ENCODE measurements around the gene HDAC9. TPM values are rescaled to one million over a fixed set of nuclear protein-coding genes. Genes with fewer than 3 reads are reported as not detected.

HDAC9 gene
- total RNA-seq, 1 experiment from 2014 or later, result 14.7 TPM

DNA sequence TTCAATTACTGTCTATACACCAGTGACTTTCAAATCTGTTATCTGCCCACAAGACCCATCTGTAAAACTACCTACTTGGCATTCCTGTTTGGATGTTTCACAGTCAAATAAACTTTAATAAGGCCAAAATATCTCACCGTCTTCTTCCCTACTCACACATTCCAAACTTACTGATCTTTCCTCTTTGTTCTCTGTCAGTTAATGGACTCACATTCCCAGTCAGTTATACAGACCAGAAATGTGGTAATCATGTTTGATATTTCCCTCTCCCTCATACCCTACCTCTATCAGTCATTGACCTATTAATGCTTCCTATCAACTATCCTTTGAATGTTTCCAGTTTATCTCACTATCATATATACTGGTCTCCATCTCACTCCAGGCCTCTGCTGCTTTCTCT, 28.5 kb upstream of the HDAC9 start:
- H4K20me1 ChIP-seq (ENCODE audit: insufficient read depth), result no peaks in the 10 kb centered on the region
- H3K27me3 ChIP-seq (ENCODE audit: insufficient read depth, low read depth), result no peaks in the 10 kb centered on the region
- H3K4me1 ChIP-seq (replicated peaks; ENCODE audit: insufficient read depth), result no peaks in the 10 kb centered on the region
- ChIA-PET CTCF (no interaction called here), POLR2A (ENCODE audit: unreplicated experiment) (no interaction called here)
- intact Hi-C loops (cut with micrococcal nuclease; ENCODE audit: unreplicated experiment), result no loop called here
- no peaks in the 10 kb centered on the region for H3F3A ChIP-seq (ENCODE audit: insufficient read depth, low read depth)
- DNase-seq, result no peak
- no peak overlapping the region for H3K4me3 ChIP-seq
- TF ChIP-seq EZH2 (IDR thresholded peaks at IDR 0.05; ENCODE audit: low read depth), result no peak
- TF ChIP-seq, protein P1, sequence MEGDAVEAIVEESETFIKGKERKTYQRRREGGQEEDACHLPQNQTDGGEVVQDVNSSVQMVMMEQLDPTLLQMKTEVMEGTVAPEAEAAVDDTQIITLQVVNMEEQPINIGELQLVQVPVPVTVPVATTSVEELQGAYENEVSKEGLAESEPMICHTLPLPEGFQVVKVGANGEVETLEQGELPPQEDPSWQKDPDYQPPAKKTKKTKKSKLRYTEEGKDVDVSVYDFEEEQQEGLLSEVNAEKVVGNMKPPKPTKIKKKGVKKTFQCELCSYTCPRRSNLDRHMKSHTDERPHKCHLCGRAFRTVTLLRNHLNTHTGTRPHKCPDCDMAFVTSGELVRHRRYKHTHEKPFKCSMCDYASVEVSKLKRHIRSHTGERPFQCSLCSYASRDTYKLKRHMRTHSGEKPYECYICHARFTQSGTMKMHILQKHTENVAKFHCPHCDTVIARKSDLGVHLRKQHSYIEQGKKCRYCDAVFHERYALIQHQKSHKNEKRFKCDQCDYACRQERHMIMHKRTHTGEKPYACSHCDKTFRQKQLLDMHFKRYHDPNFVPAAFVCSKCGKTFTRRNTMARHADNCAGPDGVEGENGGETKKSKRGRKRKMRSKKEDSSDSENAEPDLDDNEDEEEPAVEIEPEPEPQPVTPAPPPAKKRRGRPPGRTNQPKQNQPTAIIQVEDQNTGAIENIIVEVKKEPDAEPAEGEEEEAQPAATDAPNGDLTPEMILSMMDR (conservative IDR thresholded peaks at IDR 0.05), result no peak
- H3K79me2 ChIP-seq (ENCODE audit: low read depth), result no peaks in the 10 kb centered on the region
- H3K9me2 ChIP-seq (ENCODE audit: insufficient read depth), result no peaks in the 10 kb centered on the region; the same call in 1 of the 2 replicates
- no peaks in the 10 kb centered on the region for H3K9me3 ChIP-seq (ENCODE audit: insufficient read depth, low read depth)
- H2AFZ ChIP-seq, result no peak overlapping the region
- no peak overlapping the region for H3K4me2 ChIP-seq
- H3K36me3 ChIP-seq (ENCODE audit: low read depth), result no peaks in the 10 kb centered on the region
- H3K27ac ChIP-seq, result no peak overlapping the region
- no TSS peak for BruUV-seq (replicated peaks)

DNA sequence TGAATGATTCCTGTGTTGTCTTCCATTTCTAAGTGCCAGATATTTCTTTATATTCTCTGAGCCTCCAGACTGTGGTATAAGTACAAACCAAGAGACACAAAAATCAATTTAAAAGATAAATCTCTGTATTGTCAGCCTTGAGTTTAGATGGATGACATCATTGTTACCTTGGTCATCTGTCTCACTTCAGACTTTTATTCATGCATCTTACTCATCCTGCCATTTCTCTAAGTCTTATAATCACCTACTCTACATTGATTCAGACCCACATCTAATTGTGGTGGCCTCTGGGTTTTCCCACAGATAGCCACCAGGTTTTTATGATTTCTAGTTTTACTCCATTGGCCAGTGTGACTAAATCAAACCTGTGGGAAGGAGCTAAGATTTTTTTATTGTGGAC, 26.8 kb upstream of the HDAC9 start:
- Histone ChIP-seq H3K4me3 (no peak overlapping the region), H3K27ac (no peak overlapping the region), H3K79me2 (ENCODE audit: low read depth) (no peaks in the 10 kb centered on the region), H3K27me3 (ENCODE audit: insufficient read depth, low read depth) (no peaks in the 10 kb centered on the region), H4K20me1 (ENCODE audit: insufficient read depth) (no peaks in the 10 kb centered on the region), H3K9me3 (ENCODE audit: insufficient read depth, low read depth) (no peaks in the 10 kb centered on the region), H2AFZ (no peak overlapping the region), H3K9me2 (ENCODE audit: insufficient read depth) (peaks cover 5% of the 10 kb centered on the region; the same call in 1 of the 2 replicates), H3F3A (ENCODE audit: insufficient read depth, low read depth) (no peaks in the 10 kb centered on the region), H3K4me2 (no peak overlapping the region), H3K36me3 (ENCODE audit: low read depth) (no peaks in the 10 kb centered on the region), H3K4me1 (replicated peaks; ENCODE audit: insufficient read depth) (no peaks in the 10 kb centered on the region)
- intact Hi-C loops (cut with micrococcal nuclease; ENCODE audit: unreplicated experiment), result no loop called here
- ChIA-PET POLR2A (ENCODE audit: unreplicated experiment) (no interaction called here), CTCF (no interaction called here)
- BruUV-seq (replicated peaks), result no TSS peak
- DNase-seq, result no peak
- no peak for TF ChIP-seq EZH2 (IDR thresholded peaks at IDR 0.05; ENCODE audit: low read depth)
- TF ChIP-seq, protein P1 (conservative IDR thresholded peaks at IDR 0.05), result no peak

DNA sequence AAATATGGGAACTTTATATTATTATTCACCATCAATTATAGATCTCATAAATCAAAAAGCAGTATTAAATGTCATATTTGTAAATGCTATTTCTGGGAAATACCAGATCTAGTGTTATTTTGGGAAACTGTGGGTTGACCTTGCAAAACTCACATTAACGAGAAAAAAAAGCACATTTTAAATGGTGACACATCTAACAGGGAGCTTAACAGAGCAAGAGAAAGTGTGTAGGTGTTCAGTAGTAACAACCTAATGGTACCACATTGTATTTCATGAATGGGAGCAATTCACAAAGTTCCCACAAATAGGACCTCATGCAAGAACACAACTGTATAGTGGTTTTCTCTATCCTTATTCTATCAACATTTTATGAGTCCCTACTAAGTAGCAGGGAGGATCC, 26.2 kb upstream of the HDAC9 start:
- TF ChIP-seq, protein P1 (conservative IDR thresholded peaks at IDR 0.05), result no peak
- no peak for TF ChIP-seq EZH2 (IDR thresholded peaks at IDR 0.05; ENCODE audit: low read depth)
- Histone ChIP-seq H3K27me3 (ENCODE audit: insufficient read depth, low read depth) (no peaks in the 10 kb centered on the region), H3K4me3 (no peak overlapping the region), H3K9me3 (ENCODE audit: insufficient read depth, low read depth) (no peaks in the 10 kb centered on the region), H3K4me1 (replicated peaks; ENCODE audit: insufficient read depth) (no peaks in the 10 kb centered on the region), H2AFZ (no peak overlapping the region), H3K9me2 (ENCODE audit: insufficient read depth) (peaks cover 5% of the 10 kb centered on the region; the same call in 1 of the 2 replicates), H3K36me3 (ENCODE audit: low read depth) (no peaks in the 10 kb centered on the region), H3K27ac (no peak overlapping the region), H4K20me1 (ENCODE audit: insufficient read depth) (no peaks in the 10 kb centered on the region), H3K79me2 (ENCODE audit: low read depth) (no peaks in the 10 kb centered on the region), H3F3A (ENCODE audit: insufficient read depth, low read depth) (no peaks in the 10 kb centered on the region), H3K4me2 (no peak overlapping the region)
- intact Hi-C loops (cut with micrococcal nuclease; ENCODE audit: unreplicated experiment), result no loop called here
- BruUV-seq (replicated peaks), result no TSS peak
- CTCF ChIA-PET, result no interaction called here
- no peak for DNase-seq
- POLR2A ChIA-PET (ENCODE audit: unreplicated experiment), result interaction anchor here (0.6 kb wide), 1 partner anchor 117 kb away, joined by 4 read pairs; no protein-coding TSS in a partner anchor

Data from PC-9 (cell line).